Neural cell (in vitro differentiated cells): ENCODE measurements around the gene ADPRH. TPM values are rescaled to one million over a fixed set of nuclear protein-coding genes. Genes with fewer than 3 reads are reported as not detected.

Source experiments
- H2AFZ ChIP-seq: fragments of 200-600, 300-800 bp; sonication (generic), shearing (Covaris generic); 2 replicates; pipeline ENCODE4 v1.6.0; 2014; ENCODE audit warnings: low read depth, mild to moderate bottlenecking, antibody characterized with exemption, low read length, moderate library complexity
- H3F3A ChIP-seq: fragments of 200-600 bp; shearing (Covaris generic); 2 replicates; pipeline ENCODE4 v1.6.1; 2016; ENCODE audit warnings: mild to moderate bottlenecking, moderate library complexity, mixed read lengths, antibody characterized with exemption, low read length; ENCODE audit not compliant: insufficient read depth, poor library complexity, severe bottlenecking
- H3K27ac ChIP-seq: fragments of 200-600, 300-800 bp; sonication (generic), shearing (Covaris generic); 2 replicates; pipeline ENCODE4 v1.5.1; 2014; ENCODE audit warnings: mild to moderate bottlenecking, low read length, moderate library complexity
- H3K27me3 ChIP-seq: fragments of 300-800, 200-600 bp; sonication (generic), shearing (Covaris generic); 2 replicates; pipeline ENCODE4 v1.6.0; 2014; ENCODE audit warnings: mild to moderate bottlenecking, low read depth, low read length, moderate library complexity; ENCODE audit not compliant: insufficient read depth
- H3K36me3 ChIP-seq: fragments of 300-800, 200-600 bp; sonication (generic), shearing (Covaris generic); 2 replicates; pipeline ENCODE4 v1.5.1; 2014; ENCODE audit warnings: mild to moderate bottlenecking, antibody characterized with exemption, low read length, moderate library complexity; ENCODE audit not compliant: insufficient read depth
- H3K4me2 ChIP-seq: fragments of 300-800, 200-600 bp; sonication (generic), shearing (Covaris generic); 2 replicates; pipeline ENCODE4 v1.6.0; 2014; ENCODE audit warnings: mild to moderate bottlenecking, low read length
- H3K4me3 ChIP-seq: fragments of 300-800, 200-600 bp; sonication (generic), shearing (Covaris generic); 2 replicates; pipeline ENCODE4 v1.5.1; 2014; ENCODE audit warnings: mild to moderate bottlenecking, low read length, moderate library complexity
- H3K79me2 ChIP-seq: fragments of 200-600 bp; shearing (Covaris generic); replicated peaks from 2 replicates; pipeline ENCODE4 v1.6.0; 2014; ENCODE audit warnings: mild to moderate bottlenecking, low read length, moderate library complexity; ENCODE audit not compliant: insufficient read depth
- H3K9ac ChIP-seq: fragments of 300-800, 200-600 bp; sonication (generic), shearing (Covaris generic); 2 replicates; pipeline ENCODE4 v1.6.1; 2016; ENCODE audit warnings: mild to moderate bottlenecking, low read length, mixed read lengths
- H3K9me2 ChIP-seq: fragments of 200-600 bp; shearing (Covaris generic); 2 replicates; pipeline ENCODE4 v1.6.1; 2016; ENCODE audit warnings: mild to moderate bottlenecking, low read length, mixed read lengths; ENCODE audit not compliant: insufficient read depth
- H3K9me3 ChIP-seq: fragments of 200-600, 300-800 bp; sonication (generic), shearing (Covaris generic); 2 replicates; pipeline ENCODE4 v1.6.1; 2016; ENCODE audit warnings: mild to moderate bottlenecking, mixed run types, low read length, moderate library complexity, mixed read lengths
- H4K20me1 ChIP-seq: fragments of 200-600 bp; shearing (Covaris generic); 2 replicates; pipeline ENCODE4 v1.6.1; 2016; ENCODE audit warnings: mild to moderate bottlenecking, mixed run types; ENCODE audit not compliant: insufficient read depth
- EP300 ChIP-seq: fragments of 450-650 bp; conservative IDR thresholded peaks from 2 replicates; pipeline ENCODE4 v1.6.1; 2014; ENCODE audit warnings: antibody characterized with exemption, mild to moderate bottlenecking, moderate library complexity; ENCODE audit not compliant: poor library complexity, severe bottlenecking
- EZH2 ChIP-seq: fragments of 200-600, 300-800 bp; shearing (Covaris generic), sonication (generic); IDR thresholded peaks from 2 replicates; pipeline ENCODE4 v1.6.1; 2014; ENCODE audit warnings: antibody characterized with exemption, low read length, borderline replicate concordance, mild to moderate bottlenecking; ENCODE audit not compliant: insufficient read depth, poor library complexity, severe bottlenecking
- MXI1 ChIP-seq: fragments of 450-650 bp; conservative IDR thresholded peaks from 2 replicates; pipeline ENCODE4 v1.6.1; 2014; ENCODE audit warnings: antibody characterized with exemption, mild to moderate bottlenecking; ENCODE audit not compliant: poor library complexity, severe bottlenecking
- POLR2AphosphoS5 ChIP-seq: IDR thresholded peaks from 2 replicates; pipeline ENCODE4 v1.6.1; 2012
- RAD21 ChIP-seq: fragments of 450-650 bp; conservative IDR thresholded peaks from 2 replicates; pipeline ENCODE4 v1.6.1; 2014; ENCODE audit warnings: antibody characterized with exemption, mild to moderate bottlenecking, moderate library complexity
- SMC3 ChIP-seq: fragments of 450-650 bp; conservative IDR thresholded peaks from 2 replicates; pipeline ENCODE4 v1.6.1; 2014; ENCODE audit warnings: antibody characterized with exemption, mild to moderate bottlenecking, moderate library complexity; ENCODE audit not compliant: poor library complexity
- TAF1 ChIP-seq: IDR thresholded peaks from 2 replicates; pipeline ENCODE4 v1.6.1; 2012; ENCODE audit warnings: low read depth
- polyA plus RNA-seq: library from polyadenylated mRNA; depleted of rRNA; stranded (reverse); fragments of >200 nt; gene quantifications from 2 replicates; pipeline ENCODE4 v1.2.3, GENCODE V29; 2014
- TF ChIP-seq, protein P1 (sequence below): fragments of 450-650 bp; IDR thresholded peaks from 2 replicates; pipeline ENCODE4 v1.5.1; 2014; ENCODE audit warnings: antibody characterized with exemption, mild to moderate bottlenecking, moderate library complexity; ENCODE audit not compliant: poor library complexity, severe bottlenecking
- TF ChIP-seq, protein P2 (sequence below): IDR thresholded peaks from 2 replicates; pipeline ENCODE4 v1.6.1; 2012; ENCODE audit warnings: borderline replicate concordance

Gene ADPRH
- polyA plus RNA-seq, 1 donor from 2014 or later, result 0.07 TPM

DNA sequence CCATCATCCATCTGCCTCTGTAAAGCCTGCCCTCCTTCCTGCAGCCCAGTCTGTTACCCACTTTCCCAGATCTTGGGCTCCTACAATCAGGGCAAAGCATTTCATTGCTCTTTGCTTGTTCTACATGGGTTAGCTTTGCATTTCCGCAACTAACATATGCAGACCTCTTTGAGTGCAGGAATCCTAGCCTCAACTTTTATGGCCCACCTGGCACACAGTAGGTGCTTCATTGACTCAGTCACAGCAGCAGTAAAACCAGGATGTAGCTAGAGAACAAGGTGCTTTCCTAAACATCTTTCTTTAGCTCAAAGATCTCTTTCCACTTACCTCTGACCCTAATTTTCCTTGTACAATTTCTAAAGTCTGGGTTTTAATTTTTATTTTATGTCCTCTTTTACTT, 23.4 kb upstream of the ADPRH start:
- TF ChIP-seq SMC3 (no peak), EZH2 (no peak), MXI1 (no peak), RAD21 (no peak), POLR2AphosphoS5 (no peak), EP300 (no peak), TAF1 (no peak)
- TF ChIP-seq, protein P1, sequence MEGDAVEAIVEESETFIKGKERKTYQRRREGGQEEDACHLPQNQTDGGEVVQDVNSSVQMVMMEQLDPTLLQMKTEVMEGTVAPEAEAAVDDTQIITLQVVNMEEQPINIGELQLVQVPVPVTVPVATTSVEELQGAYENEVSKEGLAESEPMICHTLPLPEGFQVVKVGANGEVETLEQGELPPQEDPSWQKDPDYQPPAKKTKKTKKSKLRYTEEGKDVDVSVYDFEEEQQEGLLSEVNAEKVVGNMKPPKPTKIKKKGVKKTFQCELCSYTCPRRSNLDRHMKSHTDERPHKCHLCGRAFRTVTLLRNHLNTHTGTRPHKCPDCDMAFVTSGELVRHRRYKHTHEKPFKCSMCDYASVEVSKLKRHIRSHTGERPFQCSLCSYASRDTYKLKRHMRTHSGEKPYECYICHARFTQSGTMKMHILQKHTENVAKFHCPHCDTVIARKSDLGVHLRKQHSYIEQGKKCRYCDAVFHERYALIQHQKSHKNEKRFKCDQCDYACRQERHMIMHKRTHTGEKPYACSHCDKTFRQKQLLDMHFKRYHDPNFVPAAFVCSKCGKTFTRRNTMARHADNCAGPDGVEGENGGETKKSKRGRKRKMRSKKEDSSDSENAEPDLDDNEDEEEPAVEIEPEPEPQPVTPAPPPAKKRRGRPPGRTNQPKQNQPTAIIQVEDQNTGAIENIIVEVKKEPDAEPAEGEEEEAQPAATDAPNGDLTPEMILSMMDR, result no peak
- TF ChIP-seq, protein P2, sequence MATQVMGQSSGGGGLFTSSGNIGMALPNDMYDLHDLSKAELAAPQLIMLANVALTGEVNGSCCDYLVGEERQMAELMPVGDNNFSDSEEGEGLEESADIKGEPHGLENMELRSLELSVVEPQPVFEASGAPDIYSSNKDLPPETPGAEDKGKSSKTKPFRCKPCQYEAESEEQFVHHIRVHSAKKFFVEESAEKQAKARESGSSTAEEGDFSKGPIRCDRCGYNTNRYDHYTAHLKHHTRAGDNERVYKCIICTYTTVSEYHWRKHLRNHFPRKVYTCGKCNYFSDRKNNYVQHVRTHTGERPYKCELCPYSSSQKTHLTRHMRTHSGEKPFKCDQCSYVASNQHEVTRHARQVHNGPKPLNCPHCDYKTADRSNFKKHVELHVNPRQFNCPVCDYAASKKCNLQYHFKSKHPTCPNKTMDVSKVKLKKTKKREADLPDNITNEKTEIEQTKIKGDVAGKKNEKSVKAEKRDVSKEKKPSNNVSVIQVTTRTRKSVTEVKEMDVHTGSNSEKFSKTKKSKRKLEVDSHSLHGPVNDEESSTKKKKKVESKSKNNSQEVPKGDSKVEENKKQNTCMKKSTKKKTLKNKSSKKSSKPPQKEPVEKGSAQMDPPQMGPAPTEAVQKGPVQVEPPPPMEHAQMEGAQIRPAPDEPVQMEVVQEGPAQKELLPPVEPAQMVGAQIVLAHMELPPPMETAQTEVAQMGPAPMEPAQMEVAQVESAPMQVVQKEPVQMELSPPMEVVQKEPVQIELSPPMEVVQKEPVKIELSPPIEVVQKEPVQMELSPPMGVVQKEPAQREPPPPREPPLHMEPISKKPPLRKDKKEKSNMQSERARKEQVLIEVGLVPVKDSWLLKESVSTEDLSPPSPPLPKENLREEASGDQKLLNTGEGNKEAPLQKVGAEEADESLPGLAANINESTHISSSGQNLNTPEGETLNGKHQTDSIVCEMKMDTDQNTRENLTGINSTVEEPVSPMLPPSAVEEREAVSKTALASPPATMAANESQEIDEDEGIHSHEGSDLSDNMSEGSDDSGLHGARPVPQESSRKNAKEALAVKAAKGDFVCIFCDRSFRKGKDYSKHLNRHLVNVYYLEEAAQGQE, result no peak
- H3K4me3 ChIP-seq, result no peak overlapping the region

DNA sequence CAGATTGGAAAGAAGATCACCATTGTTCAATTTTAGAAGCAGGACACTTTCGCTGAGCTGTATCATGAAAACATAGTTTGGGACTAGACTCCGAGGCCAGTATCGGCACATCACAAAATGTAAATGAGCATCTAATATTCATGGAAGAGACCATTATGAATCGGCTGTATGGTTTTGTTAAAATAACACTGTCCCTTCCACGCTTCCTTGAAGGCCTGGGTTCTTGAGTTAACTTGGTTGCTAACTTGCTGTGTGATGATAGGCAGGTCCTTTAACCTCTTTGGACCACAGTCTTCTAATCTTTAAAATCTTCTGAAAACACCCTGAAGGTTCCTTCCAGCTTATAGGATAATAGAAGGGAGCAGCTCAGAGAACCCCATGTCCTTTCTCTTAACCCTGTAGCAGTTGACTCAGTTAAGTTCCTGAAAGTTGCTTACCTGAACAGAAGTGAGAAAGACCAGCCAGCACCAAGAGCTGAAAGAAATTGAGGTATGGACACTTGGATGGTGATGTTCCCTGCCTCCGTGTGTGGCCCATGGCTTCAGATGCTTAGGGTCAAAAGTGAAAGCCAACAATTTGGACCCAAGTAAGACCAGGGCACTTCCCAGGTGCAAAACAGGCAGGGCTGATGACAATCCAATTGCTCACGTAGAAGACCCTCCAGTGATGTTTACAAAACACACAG, 22.0 kb upstream of the ADPRH start:
- TF ChIP-seq EP300 (no peak), SMC3 (no peak), POLR2AphosphoS5 (no peak), TAF1 (no peak), RAD21 (no peak), EZH2 (no peak), MXI1 (no peak)
- TF ChIP-seq, protein P2, result no peak
- TF ChIP-seq, protein P1, result no peak
- no peaks in the 10 kb centered on the region for H3K9me2 ChIP-seq
- H3K4me2 ChIP-seq, result no peak overlapping the region

More for the DNA sequence above, 23.4 kb upstream of the ADPRH start:
- H2AFZ ChIP-seq, result no peak overlapping the region
- no peaks in the 10 kb centered on the region for H3F3A ChIP-seq
- H3K9me2 ChIP-seq, result no peaks in the 10 kb centered on the region
- no peaks in the 10 kb centered on the region for H4K20me1 ChIP-seq
- H3K79me2 ChIP-seq, result no peaks in the 10 kb centered on the region
- H3K4me2 ChIP-seq, result no peak overlapping the region
- H3K36me3 ChIP-seq, result no peaks in the 10 kb centered on the region
- H3K9ac ChIP-seq, result no peak overlapping the region
- H3K9me3 ChIP-seq, result no peaks in the 10 kb centered on the region
- no peak overlapping the region for H3K27ac ChIP-seq
- no peaks in the 10 kb centered on the region for H3K27me3 ChIP-seq

More for the DNA sequence above, 22.0 kb upstream of the ADPRH start:
- no peak overlapping the region for H3K27ac ChIP-seq
- H3K9me3 ChIP-seq, result no peaks in the 10 kb centered on the region
- H3K36me3 ChIP-seq, result no peaks in the 10 kb centered on the region
- H3K79me2 ChIP-seq, result no peaks in the 10 kb centered on the region
- H3K9ac ChIP-seq, result no peak overlapping the region
- no peak overlapping the region for H3K4me3 ChIP-seq
- no peak overlapping the region for H2AFZ ChIP-seq
- no peaks in the 10 kb centered on the region for H3K27me3 ChIP-seq
- H4K20me1 ChIP-seq, result no peaks in the 10 kb centered on the region
- H3F3A ChIP-seq, result no peaks in the 10 kb centered on the region
